GM18520 (cell line): ENCODE results near the gene GPR183.
A peak's percentile ranks its signal among the peaks of the same experiment; 100 is the strongest.

Source experiments
- ATAC-seq: cut with Tn5 transposase; IDR thresholded peaks from one replicate; pipeline ENCODE4 v1.9.1; 2021; ENCODE audit not compliant: unreplicated experiment

Gene GPR183

DNA sequence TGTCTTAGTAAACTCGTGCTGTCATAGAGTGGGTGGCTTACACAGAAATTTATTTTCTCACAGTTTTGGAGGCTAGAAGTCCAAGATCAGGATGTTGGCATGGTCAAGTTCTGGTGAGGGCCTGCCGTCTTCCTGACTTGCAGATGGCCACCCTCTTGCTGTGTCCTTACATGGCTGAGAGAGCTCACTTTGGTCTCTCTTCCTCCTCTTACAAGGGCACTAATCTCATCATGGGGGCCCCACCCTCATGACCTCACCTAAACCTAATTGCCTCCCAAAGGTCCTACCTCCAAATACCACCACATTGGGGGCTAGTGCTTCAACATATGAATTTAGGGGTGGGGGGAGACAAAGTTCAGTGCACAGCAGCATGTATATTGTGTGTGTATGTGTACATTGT, 34.7 kb downstream of the GPR183 start:
- no peak for ATAC-seq

DNA sequence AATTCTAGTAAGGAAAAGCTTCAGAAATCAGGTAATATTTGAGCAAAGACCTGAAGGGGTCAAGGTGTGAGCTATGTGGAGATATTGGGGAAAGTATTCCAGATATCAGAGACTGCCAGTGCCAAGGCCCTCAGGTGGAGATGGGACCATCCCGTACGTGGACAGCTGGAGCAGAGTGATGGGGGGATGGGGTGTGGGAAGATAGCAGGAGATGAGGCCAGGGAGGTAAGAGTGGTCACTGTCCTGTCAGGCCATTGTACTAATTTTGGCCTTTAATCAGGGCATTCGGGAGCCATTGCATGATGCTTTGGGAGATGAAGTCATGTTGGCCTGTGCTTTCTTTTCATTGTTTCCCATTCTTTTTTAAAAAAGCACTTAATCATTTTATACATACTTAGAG, 36.0 kb downstream of the GPR183 start:
- no peak for ATAC-seq

- no peak for ATAC-seq
Measured at GRCh38 chr13:99270518-99270917, 36.7 kb downstream of the GPR183 start.

DNA sequence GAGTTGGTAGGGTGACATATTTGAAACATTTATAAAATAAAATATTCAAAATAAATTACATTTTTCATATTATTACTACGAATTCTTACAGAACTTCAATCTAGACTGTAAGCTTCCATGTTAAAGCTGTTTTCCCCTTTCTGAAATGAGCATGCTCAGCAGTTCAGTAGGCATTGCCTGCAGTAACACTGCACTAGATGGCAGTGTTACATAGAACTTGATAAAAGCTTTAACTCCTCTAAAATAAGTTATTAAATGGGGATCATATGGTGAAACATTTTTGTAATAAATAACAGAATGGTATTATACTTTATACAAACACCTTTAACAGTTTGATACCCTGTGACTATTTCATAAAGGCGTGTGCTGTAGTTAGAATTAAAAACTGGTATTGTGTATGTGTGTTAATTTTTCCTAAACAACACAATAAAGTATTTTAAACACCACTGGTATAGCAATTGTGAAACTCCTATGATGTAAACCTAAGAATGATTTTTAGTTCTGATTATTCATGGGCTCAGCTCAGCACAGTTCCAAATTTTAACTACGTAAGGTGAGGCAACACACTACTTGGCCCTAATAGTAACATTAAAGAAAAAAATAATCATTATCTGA, 37.5 kb downstream of the GPR183 start:
- ATAC-seq: no peak

DNA sequence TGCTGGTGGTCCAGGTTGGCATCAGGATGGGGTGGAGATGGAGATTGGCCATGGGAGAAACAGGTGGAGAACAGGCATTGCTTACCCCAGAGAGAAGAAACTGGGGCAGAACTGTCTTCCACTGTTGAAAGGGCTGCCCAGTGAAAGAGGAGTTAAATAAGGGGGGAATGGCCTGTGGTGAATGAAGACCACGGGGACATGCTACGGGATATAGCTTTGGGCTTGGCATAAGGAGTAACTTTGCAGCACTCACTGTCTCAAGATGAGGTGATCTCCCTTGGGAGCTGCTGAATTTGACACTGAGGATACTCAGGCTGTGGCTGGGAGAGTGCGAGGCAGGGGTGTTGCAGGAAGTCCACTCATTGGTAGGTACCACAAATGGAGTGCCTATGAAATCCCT, 38.4 kb downstream of the GPR183 start:
- ATAC-seq: no peak

GRCh38 chr13:99267927-99268326, 39.3 kb downstream of the GPR183 start:
- no peak for ATAC-seq

- no peak for ATAC-seq
Measured at GRCh38 chr13:99266827-99267226, 40.4 kb downstream of the GPR183 start.

DNA sequence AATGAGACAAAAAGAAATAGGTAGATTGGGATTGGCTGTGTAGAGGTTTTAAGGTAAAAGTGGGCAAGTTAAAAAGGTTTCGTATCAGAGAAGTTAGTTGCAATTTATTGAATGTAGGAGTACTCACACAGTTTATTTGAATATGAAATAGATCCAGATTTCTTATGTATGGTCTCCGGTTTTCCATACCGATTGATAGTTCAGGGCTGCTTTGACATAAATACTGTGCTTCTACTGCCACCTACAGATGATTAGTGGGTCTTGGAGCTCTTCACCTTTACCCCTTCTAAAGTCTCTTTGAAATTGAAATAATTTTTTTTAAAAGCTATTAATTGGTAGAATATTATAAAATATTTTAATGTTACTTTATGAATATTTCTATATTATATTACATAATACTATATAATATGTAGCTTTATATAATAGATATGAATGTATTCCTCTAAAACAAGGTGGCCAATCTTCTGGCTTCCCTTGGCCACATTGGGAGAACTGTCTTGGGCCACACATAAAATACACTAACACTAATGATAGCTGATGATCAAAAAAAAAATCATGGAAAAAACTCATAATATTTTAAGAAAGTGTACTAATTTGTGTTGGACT, 41.3 kb downstream of the GPR183 start:
- ATAC-seq: no peak

GRCh38 chr13:99265162-99265800, 41.9 kb downstream of the GPR183 start:
- ATAC-seq: no peak

- ATAC-seq: no peak
Measured at GRCh38 chr13:99264051-99264450, 43.1 kb downstream of the GPR183 start.

GRCh38 chr13:99263126-99263785, 43.9 kb downstream of the GPR183 start:
- no peak for ATAC-seq

- ATAC-seq: no peak
Measured at GRCh38 chr13:99261059-99261458, 46.1 kb downstream of the GPR183 start.

- no peak for ATAC-seq
Measured at GRCh38 chr13:99260216-99260615, 47.0 kb downstream of the GPR183 start.

GRCh38 chr13:99258946-99259345, 48.3 kb downstream of the GPR183 start:
- ATAC-seq: no peak

- peak; percentile 96 for ATAC-seq
Measured at GRCh38 chr13:99258210-99258860, 48.9 kb downstream of the GPR183 start, which contains the start of gene GPR18. Gene GPR18 (minus strand): TSS chr13:99258379. CDS start chr13:99255872, 2,507 bp downstream.

DNA sequence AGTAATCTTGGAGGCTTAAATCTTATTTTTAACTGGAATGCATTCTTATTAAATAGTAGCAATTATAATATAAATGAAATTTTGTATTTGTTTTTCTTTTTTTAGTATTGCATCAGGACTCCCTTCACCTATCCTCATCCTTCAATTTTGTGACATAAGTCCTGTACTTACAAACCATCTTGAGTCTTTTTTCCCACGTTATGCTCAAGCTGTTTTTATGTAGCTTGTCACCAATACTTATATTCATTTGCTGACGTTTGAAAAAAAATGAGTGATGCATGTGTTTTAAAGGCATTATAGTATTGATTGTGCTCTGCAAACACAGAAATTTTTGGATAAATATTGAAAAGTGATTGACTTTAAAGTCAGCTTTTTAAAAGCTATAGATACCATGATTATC, 49.9 kb downstream of the GPR183 start:
- no peak for ATAC-seq

DNA sequence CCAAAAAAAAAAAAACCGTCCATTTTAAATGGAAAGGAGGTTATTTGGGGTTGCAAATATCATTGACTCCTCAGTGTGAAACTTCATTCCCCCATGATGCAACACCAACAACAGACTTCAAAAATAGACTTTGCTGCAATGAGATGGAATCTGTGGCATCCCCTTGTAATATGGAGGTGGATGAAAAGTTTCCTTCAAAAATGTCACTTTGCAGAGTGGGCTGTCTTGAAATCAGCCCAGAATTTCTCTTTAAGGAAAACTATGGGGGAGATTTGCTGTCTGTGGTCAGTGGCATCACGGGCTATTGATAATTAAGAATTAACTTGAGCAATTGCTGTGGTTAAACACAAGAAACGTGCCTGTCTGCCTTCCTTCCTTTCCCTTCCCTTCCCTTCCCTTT, 50.5 kb downstream of the GPR183 start:
- ATAC-seq: no peak

GRCh38 chr13:99256283-99256682, 50.9 kb downstream of the GPR183 start:
- no peak for ATAC-seq

DNA sequence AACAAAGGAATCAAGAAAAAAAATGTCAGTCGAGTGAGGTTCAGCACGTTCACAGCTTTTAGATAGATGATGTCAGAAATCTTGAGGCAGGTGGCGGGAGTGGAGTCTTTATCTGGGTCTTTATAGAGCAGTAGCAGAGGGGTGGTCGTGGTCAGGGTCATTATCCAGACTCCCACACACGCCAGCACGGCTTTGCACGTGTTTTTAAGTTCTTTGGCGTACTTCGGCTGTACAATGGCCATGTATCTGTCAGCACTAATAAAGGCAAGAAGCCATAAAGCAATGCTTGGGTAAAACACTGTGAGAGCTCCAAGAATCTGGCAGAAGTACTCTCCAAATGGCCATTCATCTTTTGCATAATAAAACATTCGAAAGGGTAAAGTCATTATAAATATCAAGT, 51.9 kb downstream of the GPR183 start:
- no peak for ATAC-seq

GRCh38 chr13:99254830-99255229, 52.4 kb downstream of the GPR183 start:
- ATAC-seq: no peak

DNA sequence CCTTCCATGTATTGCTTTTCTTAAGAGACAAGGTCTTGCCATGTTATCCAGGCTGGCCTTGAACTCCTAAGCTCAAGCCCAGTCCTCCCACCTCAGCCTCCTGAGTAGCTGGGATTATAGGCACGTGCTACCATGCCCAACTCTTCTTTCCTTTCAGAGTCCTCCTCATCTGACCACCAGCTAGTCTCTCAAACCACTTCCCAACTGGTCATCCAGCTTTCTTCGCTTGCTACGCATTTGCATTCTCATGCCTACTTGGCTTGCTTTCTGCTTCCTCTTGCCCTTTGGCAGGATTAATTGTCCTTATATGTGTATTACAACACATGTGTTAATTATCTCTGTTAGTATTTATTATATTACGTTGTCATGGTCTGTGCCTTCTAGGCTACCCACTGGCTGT, 55.3 kb downstream of the GPR183 start:
- ATAC-seq: no peak
